ENCODE results near the gene TAS2R31.
"Not testable (repeated sequence)": the region's sequence is repeated elsewhere in the genome, so short reads cannot be mapped to it uniquely, and the experiment has no call there.

The TAS2R31 gene, protein sequence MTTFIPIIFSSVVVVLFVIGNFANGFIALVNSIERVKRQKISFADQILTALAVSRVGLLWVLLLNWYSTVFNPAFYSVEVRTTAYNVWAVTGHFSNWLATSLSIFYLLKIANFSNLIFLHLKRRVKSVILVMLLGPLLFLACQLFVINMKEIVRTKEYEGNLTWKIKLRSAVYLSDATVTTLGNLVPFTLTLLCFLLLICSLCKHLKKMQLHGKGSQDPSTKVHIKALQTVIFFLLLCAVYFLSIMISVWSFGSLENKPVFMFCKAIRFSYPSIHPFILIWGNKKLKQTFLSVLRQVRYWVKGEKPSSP

DNA sequence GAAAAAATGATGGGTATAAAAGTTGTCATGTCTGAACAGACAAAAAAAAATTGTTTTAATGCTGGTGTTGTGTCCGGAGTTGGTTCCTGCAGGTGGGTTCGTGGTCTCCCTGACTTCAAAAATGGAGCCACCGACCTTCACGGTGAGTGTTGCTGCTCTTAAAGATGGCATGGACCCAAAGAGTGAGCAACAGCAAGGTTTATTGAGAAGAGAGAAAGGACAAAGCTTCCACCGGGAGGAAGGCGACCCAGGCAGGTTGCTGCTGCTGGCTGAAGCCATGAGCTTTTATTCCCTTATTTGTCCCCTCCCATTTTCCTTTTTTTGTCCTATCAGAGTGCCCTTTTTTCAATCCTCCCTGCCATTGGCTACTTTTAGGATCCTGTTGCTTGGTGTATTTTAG is at the start of gene TAS2R31:
TSS of gene TAS2R31 (minus strand) at position 101 of the 400 bp plus-strand sequence. CDS start at position 29, 72 bp downstream.
- DNase-seq (ENCODE audit: extremely low spot score, insufficient read length, low read depth) (no peak), FAIRE-seq (no peak)

DNA sequence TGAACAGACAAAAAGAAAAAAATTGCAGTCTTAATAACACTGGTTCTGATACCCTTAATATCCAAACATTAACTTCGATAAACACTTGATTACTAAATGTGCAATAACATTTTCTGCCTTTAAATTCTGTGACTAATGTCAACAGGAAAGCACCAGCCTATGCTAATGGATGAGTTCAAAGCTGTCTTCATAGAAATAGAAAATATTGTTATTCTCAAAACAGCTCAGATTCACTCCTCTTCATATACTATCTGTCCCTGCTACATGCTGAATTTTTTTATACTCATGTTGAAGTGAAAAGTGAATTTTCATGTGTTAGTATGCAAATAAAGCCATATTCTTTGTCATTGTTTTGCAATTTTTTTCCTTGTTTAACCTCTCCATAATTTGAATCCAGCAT is 47.0 kb upstream of the TAS2R31 start:
- DNase-seq (ENCODE audit: extremely low spot score, insufficient read length, low read depth) (no peak), FAIRE-seq (no peak)

DNA sequence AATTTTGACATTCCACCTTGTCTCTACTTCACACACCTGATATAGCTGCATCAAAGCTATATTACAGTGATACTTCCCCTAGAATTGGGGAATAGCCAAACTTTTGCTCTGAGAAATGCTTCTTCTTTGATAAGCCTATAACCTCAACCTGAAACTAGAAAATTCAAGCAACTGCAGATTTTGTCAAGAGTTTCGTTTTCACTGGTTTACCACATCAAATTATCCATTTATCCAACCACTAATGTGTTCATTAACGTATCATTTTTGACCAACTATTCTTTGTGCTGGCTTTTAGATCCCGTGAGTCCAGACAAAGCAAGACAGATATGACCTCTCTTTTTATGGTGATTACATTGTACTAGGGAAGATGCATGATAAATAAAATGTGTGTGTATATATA is 44.4 kb upstream of the TAS2R31 start:
- peak; percentile 80 for FAIRE-seq
- no peak for DNase-seq (ENCODE audit: extremely low spot score, insufficient read length, low read depth)

DNA sequence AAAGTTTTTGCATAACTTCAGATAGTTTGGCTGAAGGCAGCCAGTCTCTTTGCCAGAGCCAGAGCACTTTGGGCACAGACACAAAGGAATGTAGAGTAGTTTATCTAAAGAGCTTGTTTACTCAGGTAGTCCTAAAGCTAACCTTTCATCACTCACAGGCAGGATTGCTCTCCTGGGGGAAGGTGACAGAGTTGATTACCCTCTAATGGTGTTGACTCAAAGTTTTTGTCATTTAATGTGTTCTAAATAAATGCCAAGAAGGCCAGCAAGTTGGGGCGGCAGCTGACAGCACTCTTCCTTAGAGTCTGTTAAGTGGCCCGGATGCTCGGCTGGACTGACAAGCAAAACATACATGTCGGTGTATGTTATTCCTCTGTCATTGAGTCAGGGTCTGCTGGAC is 40.2 kb upstream of the TAS2R31 start:
- FAIRE-seq (no peak), DNase-seq (ENCODE audit: extremely low spot score, insufficient read length, low read depth) (no peak)

DNA sequence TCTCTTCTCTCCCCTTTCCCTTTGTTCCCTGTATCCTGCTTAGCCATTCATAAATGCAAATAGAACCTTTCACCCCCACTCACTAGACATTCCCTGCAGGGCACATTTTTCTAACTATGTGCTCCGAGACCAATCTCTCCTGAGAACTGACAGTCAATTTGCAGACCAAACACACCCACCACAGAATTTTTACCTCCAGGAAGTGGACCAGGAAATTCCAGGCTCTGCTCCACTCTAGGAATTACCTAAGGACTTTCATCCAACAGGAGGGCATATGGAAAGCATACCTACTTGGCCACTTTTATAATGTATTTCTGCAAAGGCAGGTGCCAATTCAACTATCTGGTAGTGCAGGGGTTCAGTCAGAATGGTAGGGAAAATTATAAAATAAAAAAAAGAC is 39.8 kb upstream of the TAS2R31 start:
- DNase-seq (ENCODE audit: extremely low spot score, insufficient read length, low read depth), result no peak
- no peak for FAIRE-seq

DNA sequence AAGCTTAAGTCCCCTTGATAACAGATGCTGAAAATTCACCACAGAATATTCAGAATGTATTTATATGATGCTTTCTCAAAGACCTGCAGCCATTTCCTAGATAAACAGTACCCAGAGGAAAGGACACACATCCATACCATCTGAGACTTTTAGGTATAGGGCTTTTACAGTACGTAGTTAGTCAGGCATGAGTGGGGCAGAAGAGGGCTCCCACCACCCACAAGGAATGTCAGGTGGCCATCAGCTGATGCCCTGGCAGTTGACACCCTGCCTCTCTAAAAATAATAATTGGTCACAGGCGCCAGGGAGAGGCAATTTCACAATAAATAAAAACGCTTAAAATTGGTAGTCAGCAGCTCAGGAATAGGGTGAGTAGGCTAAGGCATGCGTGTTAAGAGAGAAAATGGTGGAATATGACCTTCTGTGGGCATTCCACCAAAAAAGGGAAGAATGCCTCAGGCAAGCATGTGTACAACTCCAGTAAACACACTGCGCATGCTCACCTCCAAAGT is 38.7 kb upstream of the TAS2R31 start:
- DNase-seq (ENCODE audit: extremely low spot score, insufficient read length, low read depth) (no peak), FAIRE-seq (no peak)

DNA sequence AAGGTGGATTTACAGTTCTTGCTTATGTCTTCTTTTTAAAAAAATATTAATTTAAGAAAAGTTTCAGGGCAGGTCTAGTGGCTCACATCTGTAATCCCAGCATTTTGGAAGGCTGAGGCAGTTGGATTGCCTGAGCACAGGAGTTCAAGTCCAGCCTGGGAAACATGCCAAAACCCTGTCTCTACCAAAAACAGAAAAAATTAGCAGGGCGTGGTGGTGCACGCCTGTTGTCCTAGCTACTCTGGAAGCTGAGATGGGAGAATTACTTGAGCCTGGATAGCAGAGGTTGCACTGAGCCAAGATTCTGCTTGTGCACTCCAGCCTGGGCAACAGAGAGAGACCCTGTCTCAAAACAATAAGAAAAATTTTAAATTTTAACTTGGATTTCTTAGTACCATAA is 36.3 kb upstream of the TAS2R31 start:
- no peak for FAIRE-seq
- no peak for DNase-seq (ENCODE audit: extremely low spot score, insufficient read length, low read depth)

DNA sequence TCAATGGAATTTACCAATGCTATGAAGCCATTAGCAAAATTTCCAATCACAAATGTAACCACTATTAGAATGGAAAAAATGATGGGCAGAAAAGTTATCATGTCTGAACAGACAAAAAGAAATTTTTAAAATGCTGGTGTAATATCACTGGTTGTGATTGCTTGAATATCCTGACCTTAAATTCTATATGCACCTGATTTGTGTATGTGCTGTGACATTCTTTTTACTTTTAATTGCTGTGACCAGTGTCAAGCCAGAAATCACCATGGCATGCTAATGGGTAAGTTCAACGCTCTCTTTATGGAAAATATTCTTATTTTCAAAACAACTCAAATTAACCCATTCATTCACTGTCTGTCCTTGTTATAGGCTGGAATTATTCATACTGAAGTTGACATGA is 31.0 kb upstream of the TAS2R31 start, which contains the start of gene TAS2R46:
TSS of gene TAS2R46 (minus strand) at position 101 of the 400 bp plus-strand sequence. CDS start at position 101, 0 bp downstream.
- not testable (repeated sequence) for DNase-seq (ENCODE audit: extremely low spot score, insufficient read length, low read depth); FAIRE-seq

DNA sequence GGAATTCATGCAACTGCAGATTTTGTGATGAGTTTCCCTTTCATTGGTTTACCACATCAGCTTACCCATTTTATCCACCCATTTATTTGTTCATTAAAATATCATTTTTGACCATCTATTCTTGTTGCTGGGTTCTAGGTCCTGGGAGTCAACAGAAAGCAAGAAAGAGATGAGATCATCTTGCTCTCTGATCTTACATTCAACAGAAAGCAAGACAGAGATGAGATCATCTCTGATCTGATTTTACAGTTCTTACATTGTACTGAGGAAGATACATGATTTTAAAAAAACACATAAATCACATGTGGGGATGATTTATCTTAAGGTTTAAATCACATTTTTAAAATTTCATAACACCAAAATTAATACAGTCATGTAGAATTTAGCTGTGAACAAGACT is 28.6 kb upstream of the TAS2R31 start:
- FAIRE-seq, result peak; percentile 59
- DNase-seq (ENCODE audit: extremely low spot score, insufficient read length, low read depth), result no peak

DNA sequence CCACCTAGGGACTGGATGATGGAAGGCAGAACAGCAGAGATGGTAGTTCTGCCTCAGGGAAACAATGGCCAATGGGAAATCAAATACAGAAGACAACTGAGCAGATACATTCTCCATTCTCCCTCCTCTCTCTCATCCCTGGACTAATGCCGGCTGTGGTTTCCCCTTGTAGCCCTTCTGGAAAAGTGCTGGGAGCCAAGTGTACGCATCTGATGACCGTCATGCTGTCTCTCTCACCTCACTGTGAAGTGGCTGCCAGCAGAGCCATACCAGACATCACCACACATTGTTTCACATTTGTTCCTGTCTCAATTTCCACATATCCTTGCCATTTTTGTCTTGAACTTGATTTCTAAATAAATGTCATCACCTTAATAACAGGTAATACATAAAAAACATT is 27.8 kb upstream of the TAS2R31 start:
- no peak for FAIRE-seq

DNA sequence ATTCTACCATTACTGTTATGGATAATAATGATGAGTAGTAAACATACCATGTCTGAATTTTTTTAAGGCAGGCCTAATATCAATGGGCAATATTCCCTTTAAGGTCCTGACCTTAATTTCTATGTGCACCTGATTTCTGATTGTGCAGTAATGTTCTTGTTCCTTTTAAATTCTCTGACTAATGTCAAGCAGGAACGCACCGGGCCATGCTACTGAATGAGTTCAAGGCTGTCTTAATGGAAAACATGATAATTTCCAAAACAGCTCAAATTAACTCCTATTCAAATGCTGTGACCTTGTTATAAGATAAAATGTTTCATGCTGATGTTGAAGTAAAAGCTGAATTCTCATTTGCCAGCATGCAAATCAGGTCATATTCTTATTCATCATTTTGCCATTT is 24.1 kb upstream of the TAS2R31 start:
- DNase-seq (ENCODE audit: extremely low spot score, insufficient read length, low read depth), result no peak
- no peak for FAIRE-seq

More for the DNA sequence above, 27.8 kb upstream of the TAS2R31 start:
- no peak for DNase-seq (ENCODE audit: extremely low spot score, insufficient read length, low read depth)

DNA sequence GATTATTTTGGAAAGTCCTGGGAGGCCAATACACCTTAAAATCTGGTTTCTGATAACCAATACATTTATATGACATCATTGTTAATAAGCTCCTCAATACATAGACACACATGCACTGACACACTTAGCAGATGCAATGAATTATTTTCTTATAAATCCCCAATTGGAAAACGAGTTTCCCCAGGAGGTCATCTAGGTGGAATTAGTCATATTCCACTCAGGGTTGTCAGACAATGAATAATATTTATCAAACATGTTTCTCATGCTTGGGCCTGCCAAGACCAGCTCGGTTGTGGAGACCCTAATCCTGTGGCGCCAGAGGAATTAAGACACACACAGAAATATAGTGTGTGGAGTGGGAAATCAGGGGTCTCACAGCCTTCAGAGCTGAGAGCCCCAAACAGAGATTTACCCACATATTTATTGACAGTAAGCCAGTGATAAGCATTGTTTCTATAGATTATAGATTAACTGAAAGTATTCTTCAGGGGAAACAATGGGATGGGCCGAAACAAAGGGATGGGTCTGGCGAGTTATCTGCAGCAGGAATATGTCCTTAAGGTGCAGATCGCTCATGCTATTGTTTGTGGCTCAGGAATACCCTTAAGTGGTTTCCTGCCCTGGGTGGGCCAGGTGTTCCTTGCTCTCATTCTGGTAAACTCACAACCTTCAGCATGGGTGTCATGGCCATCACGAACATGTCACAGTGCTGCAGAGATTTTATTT is 18.8 kb upstream of the TAS2R31 start:
- not testable (repeated sequence) for DNase-seq (ENCODE audit: extremely low spot score, insufficient read length, low read depth); FAIRE-seq

DNA sequence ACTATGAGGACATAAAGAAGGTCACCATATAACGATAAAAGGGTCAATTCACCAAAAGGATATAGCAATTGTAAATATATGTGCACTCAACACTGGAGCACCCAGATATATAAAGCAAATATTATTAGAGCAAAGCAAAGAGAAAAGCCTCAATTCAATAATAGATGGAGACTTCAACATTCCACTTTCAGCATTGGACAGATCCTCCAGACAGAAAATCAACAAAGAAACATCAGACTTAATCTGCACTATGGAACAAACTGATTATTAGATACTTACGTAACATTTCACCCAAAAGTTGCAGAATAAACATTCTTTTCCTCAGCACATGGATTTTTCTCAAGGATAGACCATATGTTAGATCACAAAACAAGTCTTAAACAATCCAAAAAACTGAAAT is 10.2 kb upstream of the TAS2R31 start:
- not testable (repeated sequence) for FAIRE-seq; DNase-seq (ENCODE audit: extremely low spot score, insufficient read length, low read depth)

DNA sequence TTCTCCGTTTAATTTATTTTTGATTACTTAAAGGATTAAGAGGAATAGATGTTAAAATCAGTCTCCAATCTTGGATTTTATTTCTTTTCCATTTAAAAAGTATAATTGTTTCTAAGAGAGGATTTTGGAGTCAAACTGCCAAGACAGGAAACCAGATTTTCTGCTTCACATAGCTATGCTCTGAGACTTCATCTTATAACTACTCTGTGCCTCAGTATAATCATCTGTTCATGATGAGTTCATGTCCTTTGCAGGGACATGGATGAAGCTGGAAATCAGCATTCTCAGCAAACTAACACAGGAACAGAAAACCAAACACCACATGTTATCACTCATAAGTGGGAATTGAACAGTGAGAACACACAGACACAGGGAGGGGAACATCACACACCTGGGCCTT is 9.0 kb upstream of the TAS2R31 start:
- no peak for FAIRE-seq
- DNase-seq (ENCODE audit: extremely low spot score, insufficient read length, low read depth), result no peak

DNA sequence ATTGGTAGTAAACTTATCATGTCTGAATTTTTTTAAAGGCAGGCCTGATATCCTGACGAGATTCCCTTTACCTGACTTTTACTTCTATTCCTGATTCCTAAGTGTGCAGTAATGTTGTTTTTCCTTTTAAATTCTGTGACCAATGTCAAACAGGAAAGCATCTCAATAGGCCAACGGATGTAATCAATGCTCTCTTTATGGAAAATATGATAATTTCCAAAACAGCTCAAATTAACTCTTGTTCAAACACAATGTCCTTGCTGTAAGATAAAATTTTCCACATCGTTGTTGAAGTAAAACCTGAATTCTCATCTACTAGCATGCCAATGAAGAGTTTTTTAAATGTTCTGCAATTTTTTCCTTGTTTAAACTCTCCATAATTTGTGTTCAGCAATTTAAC is 8.0 kb upstream of the TAS2R31 start:
- peak; percentile 51 for FAIRE-seq
- DNase-seq (ENCODE audit: extremely low spot score, insufficient read length, low read depth), result no peak

DNA sequence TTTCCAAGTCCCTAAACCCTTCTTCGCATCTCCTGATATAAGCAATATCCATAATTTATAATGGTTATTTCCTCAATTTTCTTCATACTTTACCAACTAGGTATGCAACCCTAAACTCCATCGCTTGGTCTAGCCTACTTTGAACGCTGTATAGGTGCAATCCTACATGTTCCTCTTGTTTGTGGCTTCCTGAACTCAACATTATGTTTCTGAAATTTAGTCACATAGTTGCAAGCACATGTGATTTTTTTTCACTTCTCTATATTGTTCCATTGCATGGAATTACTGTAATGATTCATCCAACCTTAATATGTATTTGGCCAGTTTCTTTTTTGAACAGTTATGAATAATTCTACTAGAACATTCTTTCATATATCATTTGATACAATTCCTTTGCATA is 2.8 kb upstream of the TAS2R31 start:
- peak; percentile 75 for FAIRE-seq
- DNase-seq (ENCODE audit: extremely low spot score, insufficient read length, low read depth), result not testable (repeated sequence)

DNA sequence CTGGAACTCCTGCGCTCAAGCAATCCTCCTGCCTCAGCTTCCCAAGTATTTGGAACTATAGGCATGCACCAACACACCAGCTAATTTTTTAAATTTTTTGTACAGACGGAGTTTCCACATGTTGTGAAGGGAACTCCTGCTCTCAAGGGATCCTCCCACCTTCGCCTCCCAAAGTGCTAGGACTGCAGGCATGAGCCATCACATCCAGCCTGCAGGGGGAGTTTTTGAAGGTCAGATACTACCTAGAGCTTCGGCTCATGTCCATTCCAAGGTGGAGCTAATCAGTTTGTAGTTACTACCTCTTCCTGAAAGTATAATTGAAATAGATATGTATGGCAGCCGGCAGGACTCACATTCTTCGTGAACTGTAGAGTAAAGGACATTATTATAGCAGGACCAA is 5.1 kb downstream of the TAS2R31 start:
- no peak for DNase-seq (ENCODE audit: extremely low spot score, insufficient read length, low read depth)
- FAIRE-seq, result no peak

DNA sequence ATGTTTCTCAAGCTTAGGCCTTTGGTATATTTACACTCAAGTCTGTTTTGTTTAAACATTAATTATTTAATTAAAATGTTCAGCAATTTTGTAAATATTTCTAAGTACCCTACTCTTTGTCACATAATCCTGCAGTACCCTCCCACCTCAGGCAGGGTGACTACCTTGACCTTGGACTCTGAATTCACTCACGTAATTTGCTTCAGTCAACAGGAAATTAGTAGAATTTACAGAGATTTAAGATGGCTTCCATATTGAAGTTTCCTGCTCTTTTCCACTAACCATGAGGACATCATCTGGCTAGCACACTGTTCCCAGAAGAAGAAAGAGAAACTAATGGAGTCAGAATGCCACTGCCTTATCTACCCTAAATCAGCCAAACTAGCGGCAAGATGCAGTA is 7.8 kb downstream of the TAS2R31 start:
- FAIRE-seq (no peak), DNase-seq (ENCODE audit: extremely low spot score, insufficient read length, low read depth) (no peak)

DNA sequence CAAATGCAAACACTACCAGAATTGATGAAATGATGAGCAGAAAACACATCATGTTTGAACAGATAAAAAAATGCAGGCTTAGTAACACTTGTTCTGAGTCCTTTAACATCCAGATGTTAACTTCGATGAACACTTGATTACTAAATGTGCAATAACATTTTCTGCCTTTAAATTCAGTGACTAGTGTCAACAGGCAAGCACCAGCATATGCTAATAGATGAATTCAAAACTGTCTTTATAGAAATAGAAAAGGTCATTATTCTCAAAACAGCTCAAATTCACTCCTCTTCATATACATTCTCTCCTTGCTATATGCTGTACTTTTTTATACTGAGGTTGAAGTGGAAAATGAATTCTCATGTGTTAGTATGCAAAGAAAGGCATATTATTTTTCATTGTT is 8.7 kb downstream of the TAS2R31 start, which contains the start of gene TAS2R19:
TSS of gene TAS2R19 (minus strand) at position 101 of the 400 bp plus-strand sequence. CDS start at position 52, 49 bp downstream.
- FAIRE-seq, result no peak

DNA sequence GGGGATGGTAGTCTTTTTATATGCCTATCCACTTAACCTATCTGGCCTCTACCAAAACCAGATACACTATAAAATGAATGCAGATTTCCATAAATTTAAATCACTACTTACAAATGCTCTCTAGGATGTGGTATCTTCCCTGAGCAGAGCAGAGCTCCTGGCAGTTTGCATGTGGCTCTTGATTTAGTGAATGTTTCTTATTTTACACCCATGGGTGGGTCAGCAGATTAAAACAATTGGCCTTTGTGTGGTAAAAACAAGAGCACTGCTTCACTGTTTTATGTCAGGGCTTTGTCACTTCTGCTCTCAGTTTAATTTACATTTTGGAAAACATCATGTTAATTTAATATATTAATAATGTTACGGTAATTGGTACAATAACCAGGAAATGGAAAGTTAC is 14.3 kb downstream of the TAS2R31 start:
- no peak for FAIRE-seq

More for the DNA sequence above, 8.7 kb downstream of the TAS2R31 start, which contains the start of gene TAS2R19:
- DNase-seq (ENCODE audit: extremely low spot score, insufficient read length, low read depth), result no peak

More for the DNA sequence above, 14.3 kb downstream of the TAS2R31 start:
- no peak for DNase-seq (ENCODE audit: extremely low spot score, insufficient read length, low read depth)
